Testis (tissue), 2 donors: ENCODE measurements around the gene WDFY4.

ENCODE experiments used
- CTCF ChIP-seq, 3 experiments: fragments of 450-650 bp in 2 of 3; fragments of 200-600 bp in 1 of 3; sonication (generic) in 1 of 3; IDR thresholded peaks; one replicate each; pipeline ENCODE4 v1.5.1; 2016 to 2019; ENCODE audit warnings: antibody characterized with exemption in 3 of 3, mild to moderate bottlenecking in 2 of 3, moderate library complexity in 1 of 3
- POLR2A ChIP-seq: fragments of 450-650 bp; IDR thresholded peaks from one replicate; pipeline ENCODE4 v1.6.1; 2017; ENCODE audit warnings: antibody characterized with exemption, mild to moderate bottlenecking, moderate library complexity

GRCh38 chr10:48803801-48804584 lies 119.3 kb downstream of the WDFY4 start:
- TF ChIP-seq CTCF (IDR thresholded peaks at IDR 0.05) (no peak), POLR2A (no peak)
